Thoracic aorta (tissue), 2 donors: ENCODE measurements around the gene PPP1R12B. TPM values are rescaled to one million over a fixed set of nuclear protein-coding genes. Genes with fewer than 3 reads are reported as not detected.
"Not testable (repeated sequence)": the region's sequence is repeated elsewhere in the genome, so short reads cannot be mapped to it uniquely, and the experiment has no call there.

Experiments used
- ATAC-seq: fragments of 150-250 bp; one replicate; pipeline ENCODE4 v1.8.0; 2017; ENCODE audit warnings: low read depth; ENCODE audit not compliant: insufficient number of reproducible peaks, low FRiP score
- DNase-seq: peaks from one replicate; pipeline ENCODE4 v3.0.0-alpha.2; 2020; ENCODE audit warnings: low spot score
- H3K27ac ChIP-seq, 2 donors: fragments of 200-600 bp; sonication (generic); 1 replicate in 1 of 2; 2 replicates in 1 of 2; pipeline ENCODE4 v1.5.1; 2016; ENCODE audit warnings: mild to moderate bottlenecking in 2 of 2, moderate library complexity in 2 of 2
- H3K27me3 ChIP-seq: fragments of 200-600 bp; sonication (generic); replicated peaks from 2 replicates; pipeline ENCODE4 v1.6.0; 2016; ENCODE audit warnings: mild to moderate bottlenecking; ENCODE audit not compliant: insufficient read depth
- H3K36me3 ChIP-seq: fragments of 200-600 bp; sonication (generic); one replicate; pipeline ENCODE4 v1.5.1; 2016
- H3K4me1 ChIP-seq, 2 donors: fragments of 200-600 bp; sonication (generic); 1 replicate in 1 of 2; 2 replicates in 1 of 2; pipeline versions ENCODE4 v1.5.1 to v1.6.0; 2016; ENCODE audit warnings: low read depth in 2 of 2, mild to moderate bottlenecking in 1 of 2; ENCODE audit not compliant: control insufficient read depth in 1 of 2
- H3K4me3 ChIP-seq: fragments of 200-600 bp; sonication (generic); 2 replicates; pipeline ENCODE4 v1.5.1; 2016; ENCODE audit warnings: mild to moderate bottlenecking
- H3K9me3 ChIP-seq: fragments of 200-600 bp; sonication (generic); 2 replicates; pipeline ENCODE4 v1.5.1; 2016
- total RNA-seq, 2 donors: library from RNA; depleted of rRNA; stranded (reverse); fragments of >200 nt; gene quantifications; one replicate each; pipeline versions ENCODE4 v1.1.0 to v1.2.3, GENCODE V29; 2016
- TF ChIP-seq, protein P1 (sequence below): fragments of 200-600 bp; sonication (generic); IDR thresholded peaks from one replicate; pipeline ENCODE4 v1.5.1; 2019; ENCODE audit warnings: antibody characterized with exemption

Gene PPP1R12B
- total RNA-seq, 2 donors from 2014 or later, result 573 to 677 TPM

- Histone ChIP-seq H3K4me1 (peaks cover 7 to 12% of the 10 kb centered on the region in 2 donors), H3K27me3 (no peaks in the 10 kb centered on the region), H3K4me3 (no peak overlapping the region), H3K36me3 (no peaks in the 10 kb centered on the region), H3K27ac (no peak overlapping the region), H3K9me3 (no peaks in the 10 kb centered on the region)
- no peak for ATAC-seq
- DNase-seq, result no peak
- TF ChIP-seq, protein P1, sequence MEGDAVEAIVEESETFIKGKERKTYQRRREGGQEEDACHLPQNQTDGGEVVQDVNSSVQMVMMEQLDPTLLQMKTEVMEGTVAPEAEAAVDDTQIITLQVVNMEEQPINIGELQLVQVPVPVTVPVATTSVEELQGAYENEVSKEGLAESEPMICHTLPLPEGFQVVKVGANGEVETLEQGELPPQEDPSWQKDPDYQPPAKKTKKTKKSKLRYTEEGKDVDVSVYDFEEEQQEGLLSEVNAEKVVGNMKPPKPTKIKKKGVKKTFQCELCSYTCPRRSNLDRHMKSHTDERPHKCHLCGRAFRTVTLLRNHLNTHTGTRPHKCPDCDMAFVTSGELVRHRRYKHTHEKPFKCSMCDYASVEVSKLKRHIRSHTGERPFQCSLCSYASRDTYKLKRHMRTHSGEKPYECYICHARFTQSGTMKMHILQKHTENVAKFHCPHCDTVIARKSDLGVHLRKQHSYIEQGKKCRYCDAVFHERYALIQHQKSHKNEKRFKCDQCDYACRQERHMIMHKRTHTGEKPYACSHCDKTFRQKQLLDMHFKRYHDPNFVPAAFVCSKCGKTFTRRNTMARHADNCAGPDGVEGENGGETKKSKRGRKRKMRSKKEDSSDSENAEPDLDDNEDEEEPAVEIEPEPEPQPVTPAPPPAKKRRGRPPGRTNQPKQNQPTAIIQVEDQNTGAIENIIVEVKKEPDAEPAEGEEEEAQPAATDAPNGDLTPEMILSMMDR, result no peak
Measured at GRCh38 chr1:202638019-202638700, 289.7 kb downstream of the PPP1R12B start.

DNA sequence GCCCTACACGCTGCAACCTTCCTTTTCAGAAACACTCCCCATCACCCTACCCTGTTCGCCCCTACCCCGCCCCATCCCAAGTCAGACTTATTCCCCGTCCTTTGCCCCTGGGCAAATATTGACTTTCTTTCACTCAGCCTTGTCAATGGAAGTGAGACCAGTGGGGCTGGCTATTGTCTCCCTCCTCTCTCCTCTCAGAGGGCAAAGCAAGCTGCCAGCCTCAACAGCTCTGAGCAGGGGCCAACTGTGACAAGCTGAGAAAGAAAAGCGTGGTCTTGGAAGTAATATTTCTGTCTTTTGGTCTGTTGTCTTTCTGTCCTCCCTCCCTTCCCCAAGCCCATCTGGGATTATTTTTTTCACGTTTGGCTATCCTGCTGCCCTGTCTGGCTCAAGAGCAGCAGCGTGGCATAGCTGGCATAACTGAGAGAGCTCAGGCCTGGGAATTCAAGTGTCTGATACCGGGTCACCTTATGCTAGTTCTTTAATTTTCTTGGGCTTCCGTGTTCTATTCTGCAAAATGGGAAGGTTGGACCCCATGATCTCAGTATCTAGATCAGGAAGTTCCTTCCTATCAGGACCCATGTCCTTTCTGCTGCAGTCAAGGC is 290.3 kb downstream of the PPP1R12B start:
- H3K4me1 ChIP-seq, result peaks cover 12 to 17% of the 10 kb centered on the region in 2 donors
- not testable (repeated sequence) for H3K27ac ChIP-seq, H3K36me3 ChIP-seq, H3K9me3 ChIP-seq, H3K27me3 ChIP-seq, H3K4me3 ChIP-seq, DNase-seq, ATAC-seq

- TF ChIP-seq, protein P1, result no peak
- no peaks in the 10 kb centered on the region for H3K27me3 ChIP-seq
- no peak overlapping the region for H3K27ac ChIP-seq
- H3K4me1 ChIP-seq, result peaks cover 16 to 24% of the 10 kb centered on the region in 2 donors
- no peak overlapping the region for H3K4me3 ChIP-seq
- ATAC-seq (no peak), DNase-seq (no peak)
- no peaks in the 10 kb centered on the region for H3K9me3 ChIP-seq
- no peaks in the 10 kb centered on the region for H3K36me3 ChIP-seq
Measured at GRCh38 chr1:202639500-202639899, 291.0 kb downstream of the PPP1R12B start.

DNA sequence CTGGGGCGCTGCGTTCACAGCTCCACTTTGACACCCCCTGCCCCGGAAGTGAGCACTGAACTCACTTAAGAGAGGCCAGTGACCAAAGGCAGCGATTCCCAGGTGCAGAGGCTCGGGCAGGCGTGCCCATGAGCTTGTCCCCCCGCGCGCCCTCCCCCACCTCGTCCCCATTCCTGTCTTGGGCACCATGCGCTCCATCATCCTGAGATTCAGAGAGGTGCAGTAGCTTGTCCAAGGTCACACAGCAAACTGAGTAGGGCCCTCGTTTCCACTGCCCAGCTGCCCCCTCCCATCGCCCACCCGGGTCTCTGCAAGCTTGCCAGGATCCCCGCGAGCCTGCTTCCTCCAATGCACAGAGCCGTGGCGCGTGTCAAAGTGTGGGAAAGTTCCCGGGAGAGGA is 293.7 kb downstream of the PPP1R12B start:
- Histone ChIP-seq H3K27me3 (no peaks in the 10 kb centered on the region), H3K36me3 (no peaks in the 10 kb centered on the region), H3K4me1 (peaks cover 16 to 25% of the 10 kb centered on the region in 2 donors), H3K4me3 (peak overlapping the region; percentile 74), H3K9me3 (no peaks in the 10 kb centered on the region), H3K27ac (no peak overlapping the region)
- TF ChIP-seq, protein P1, result no peak
- ATAC-seq (no peak), DNase-seq (no peak)

Other genes starting within 250 kb of the PPP1R12B start
- gene GPR37L1, start 225.8 kb upstream of the PPP1R12B start, total RNA-seq, result not detected
- 10 to 100 TPM; 36.3 to 41.0 TPM for gene ARL8A, start 204.0 kb upstream of the PPP1R12B start, total RNA-seq
- 1 to 10 TPM; 4.3 to 6.1 TPM for gene PTPN7, start 188.1 kb upstream of the PPP1R12B start, total RNA-seq
- 10 to 100 TPM; 76.6 to 99.0 TPM for gene LGR6, start 154.9 kb upstream of the PPP1R12B start, total RNA-seq
- gene UBE2T, start 6.8 kb upstream of the PPP1R12B start, total RNA-seq, result under 1 TPM in 1 of 2 donors, not detected in 1; 0.68 TPM